ENCODE data around the gene KIF11.

KIF11 gene

GRCh38 chr10:92688573-92688926 lies 95.6 kb downstream of the KIF11 start:
- no peak for DNase-seq (ENCODE audit: low spot score)

DNA sequence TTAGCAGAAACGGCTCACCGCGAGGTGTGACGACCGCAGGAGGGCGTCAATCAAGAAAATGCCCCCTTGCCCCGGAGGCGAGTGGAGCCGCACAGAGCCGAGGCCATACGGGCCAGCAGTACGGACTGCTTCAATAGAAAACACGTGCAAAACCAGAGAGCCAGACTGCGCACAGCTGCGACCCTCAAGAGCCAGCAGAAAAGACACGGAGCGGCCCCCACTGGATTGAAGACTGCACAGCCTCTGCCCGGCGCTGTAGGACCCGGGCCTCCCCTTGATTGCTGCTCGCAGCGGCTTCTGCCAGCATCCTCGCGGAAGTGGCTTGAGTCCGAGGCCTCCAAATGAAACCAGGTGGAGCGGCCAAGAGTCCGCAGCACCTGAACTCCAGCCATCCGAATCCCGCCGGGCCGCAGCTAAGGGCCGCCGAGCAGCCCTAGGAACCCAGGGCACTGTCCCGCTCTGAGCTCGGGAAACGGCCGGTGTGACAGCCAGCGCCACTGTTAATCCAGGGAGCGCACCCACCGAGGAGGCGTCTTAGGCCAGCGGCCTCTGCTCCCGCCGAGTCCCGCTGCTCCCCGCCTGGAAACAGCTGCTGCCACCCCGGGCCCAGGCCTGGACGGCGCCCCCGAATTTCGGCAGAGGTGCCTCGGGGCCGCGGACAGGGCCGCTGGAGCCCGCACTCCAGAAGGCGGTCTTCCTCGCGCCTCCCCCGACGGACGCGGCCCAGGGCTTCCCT lies 96.2 kb downstream of the KIF11 start:
- DNase-seq (ENCODE audit: low spot score), result no peak

- peak; percentile 27 for DNase-seq (ENCODE audit: low spot score)
These were observed 96.8 kb downstream of the KIF11 start, which contains the start of gene HHEX for GRCh38 chr10:92689663-92690210. Gene HHEX (plus strand): TSS chr10:92689955. CDS start chr10:92689987, 32 bp downstream.

DNA sequence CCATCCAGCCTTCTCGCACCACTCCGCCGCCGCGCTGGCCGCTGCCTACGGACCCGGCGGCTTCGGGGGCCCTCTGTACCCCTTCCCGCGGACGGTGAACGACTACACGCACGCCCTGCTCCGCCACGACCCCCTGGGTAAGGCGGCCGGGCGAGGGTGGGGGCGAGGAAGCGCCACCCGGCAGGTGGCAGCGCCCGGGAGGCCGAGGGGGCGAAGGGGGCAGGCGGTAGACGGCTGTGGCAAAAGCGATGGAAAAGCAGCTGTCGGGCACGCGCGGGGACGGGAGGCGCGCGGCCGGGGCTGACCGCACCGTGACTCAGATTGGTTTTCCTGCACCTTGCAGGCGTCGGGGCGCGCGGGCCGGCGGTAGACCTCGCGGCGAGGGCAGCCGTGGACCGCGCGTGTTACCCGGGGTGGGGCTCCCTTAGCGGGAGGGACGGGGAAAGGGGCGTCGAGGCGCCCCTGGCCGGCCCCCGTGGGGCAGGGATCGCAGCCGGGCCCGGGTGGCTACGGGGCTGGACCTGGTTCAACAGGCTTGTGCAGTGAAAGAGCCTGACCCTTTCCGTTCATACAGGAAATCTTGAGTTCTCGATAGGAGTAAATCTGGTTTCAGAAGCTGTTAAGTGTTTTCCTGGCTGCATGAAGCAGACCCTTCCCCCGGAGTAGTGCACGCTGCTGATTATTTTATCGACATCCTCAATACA lies 97.4 kb downstream of the KIF11 start:
- no peak for DNase-seq (ENCODE audit: low spot score)

DNA sequence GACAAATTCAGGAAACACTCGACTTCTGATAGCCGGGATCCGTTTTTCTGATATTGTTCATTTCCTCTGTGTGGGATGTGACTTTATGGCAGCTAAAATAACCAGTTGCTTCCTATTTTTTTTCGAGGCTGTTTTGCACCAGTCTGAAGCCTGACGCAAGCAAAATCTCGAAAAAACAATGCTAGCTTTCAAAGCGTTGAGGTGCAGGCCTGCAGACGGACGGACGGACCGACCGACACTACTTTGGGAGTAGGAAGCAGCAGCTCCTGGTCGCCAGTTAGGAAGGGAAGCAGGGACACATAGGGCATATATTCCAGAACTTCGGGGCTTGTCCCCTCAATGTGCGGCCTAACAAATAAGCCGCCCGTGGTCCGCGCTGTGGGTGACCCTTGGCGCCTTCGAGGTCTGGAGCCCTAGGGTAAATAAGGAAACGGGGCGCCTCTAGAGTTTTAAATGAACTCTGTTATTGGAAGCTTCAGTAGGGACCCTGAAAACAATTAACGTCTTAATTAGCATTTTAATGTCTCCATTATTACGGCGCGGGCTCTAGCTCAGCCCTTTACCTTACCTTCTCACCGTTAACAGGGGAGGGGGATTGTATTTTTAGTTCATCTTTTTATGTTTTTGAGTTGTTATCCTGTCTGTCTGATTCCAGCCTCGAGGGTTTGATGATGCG lies 98.1 kb downstream of the KIF11 start:
- peak; percentile 20 for DNase-seq (ENCODE audit: low spot score)

GRCh38 chr10:92691591-92692079 lies 98.7 kb downstream of the KIF11 start:
- DNase-seq (ENCODE audit: low spot score), result peak; percentile 60

GRCh38 chr10:92692080-92692671 lies 99.2 kb downstream of the KIF11 start:
- DNase-seq (ENCODE audit: low spot score), result no peak

- DNase-seq (ENCODE audit: low spot score), result no peak
These were observed 100.0 kb downstream of the KIF11 start for GRCh38 chr10:92692697-92693533.

GRCh38 chr10:92693534-92693893 lies 100.6 kb downstream of the KIF11 start:
- DNase-seq (ENCODE audit: low spot score), result no peak

GRCh38 chr10:92695679-92696605 lies 103.0 kb downstream of the KIF11 start:
- DNase-seq (ENCODE audit: low spot score), result no peak

GRCh38 chr10:92696606-92697383 lies 103.9 kb downstream of the KIF11 start:
- DNase-seq (ENCODE audit: low spot score), result no peak

GRCh38 chr10:92697663-92698511 lies 105.0 kb downstream of the KIF11 start:
- DNase-seq (ENCODE audit: low spot score), result no peak

DNA sequence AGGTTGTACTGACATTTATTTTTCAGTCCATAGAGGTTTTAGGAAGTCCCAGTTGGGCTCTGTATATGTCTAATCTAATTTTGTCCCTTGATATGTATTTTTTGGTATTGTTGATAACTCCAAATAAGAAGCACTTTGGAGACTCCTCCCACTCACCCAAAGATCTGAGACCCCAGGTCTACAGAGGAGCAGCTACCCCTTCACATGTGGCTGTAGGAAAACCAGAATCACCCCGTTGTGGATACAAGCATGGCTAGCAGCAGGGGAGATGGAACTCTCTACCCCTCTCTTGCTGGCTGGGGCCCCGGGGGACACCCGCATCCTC lies 106.2 kb downstream of the KIF11 start:
- DNase-seq (ENCODE audit: low spot score), result no peak

- no peak for DNase-seq (ENCODE audit: low spot score)
These were observed 106.8 kb downstream of the KIF11 start for GRCh38 chr10:92699518-92700381.

GRCh38 chr10:92702301-92702916 lies 109.5 kb downstream of the KIF11 start:
- DNase-seq (ENCODE audit: low spot score), result no peak

Measured in Ammon's horn (tissue), 1 donor.